ENCODE results near the gene GALNS.

The GALNS gene

GRCh38 chr16:88854306-88855111 lies 2.2 kb downstream of the GALNS start:
- no peaks in the 10 kb centered on the region for H3K79me2 ChIP-seq (ENCODE audit: insufficient read depth, low read length)
- H3K4me3 ChIP-seq (ENCODE audit: low read depth, low read length, poor library complexity, severe bottlenecking), result no peak overlapping the region
- no peaks in the 10 kb centered on the region for H4K20me1 ChIP-seq (ENCODE audit: insufficient read depth, low read length)
- no peaks in the 10 kb centered on the region for H3K9me3 ChIP-seq (ENCODE audit: low read length)
- peaks cover 9% of the 10 kb centered on the region for H3K36me3 ChIP-seq (ENCODE audit: insufficient read depth, low read length)
- no peak overlapping the region for H3K27ac ChIP-seq (ENCODE audit: low read depth, low read length, poor library complexity, severe bottlenecking)
- no peak overlapping the region for H2AFZ ChIP-seq (ENCODE audit: low read length)
- H3K9ac ChIP-seq (ENCODE audit: low read length), result no peak overlapping the region
- H3K4me2 ChIP-seq (ENCODE audit: low read length), result no peak overlapping the region
- peaks cover 27% of the 10 kb centered on the region for H3K4me1 ChIP-seq (ENCODE audit: insufficient read depth, low read length, severe bottlenecking)
- no peaks in the 10 kb centered on the region for H3K9me2 ChIP-seq (ENCODE audit: low read depth, low read length)
- TF ChIP-seq CTCF (IDR thresholded peaks at IDR 0.05; ENCODE audit: low read length), result no peak
- TF ChIP-seq EZH2 (IDR thresholded peaks at IDR 0.05; ENCODE audit: borderline replicate concordance, low read length), result no peak
- H3F3A ChIP-seq (ENCODE audit: insufficient read depth, low read length), result no peaks in the 10 kb centered on the region
- no peaks in the 10 kb centered on the region for H3K27me3 ChIP-seq (ENCODE audit: insufficient read depth, low read length)

GRCh38 chr16:88853325-88853941 lies 3.3 kb downstream of the GALNS start:
- Histone ChIP-seq H3K27me3 (ENCODE audit: insufficient read depth, low read length) (no peaks in the 10 kb centered on the region), H3K4me1 (ENCODE audit: insufficient read depth, low read length, severe bottlenecking) (peaks cover 17% of the 10 kb centered on the region), H3K9me2 (ENCODE audit: low read depth, low read length) (no peaks in the 10 kb centered on the region), H3K4me3 (ENCODE audit: low read depth, low read length, poor library complexity, severe bottlenecking) (no peak overlapping the region), H4K20me1 (ENCODE audit: insufficient read depth, low read length) (no peaks in the 10 kb centered on the region), H3K9ac (ENCODE audit: low read length) (no peak overlapping the region), H3K9me3 (ENCODE audit: low read length) (no peaks in the 10 kb centered on the region), H2AFZ (ENCODE audit: low read length) (no peak overlapping the region), H3K27ac (ENCODE audit: low read depth, low read length, poor library complexity, severe bottlenecking) (no peak overlapping the region), H3K4me2 (ENCODE audit: low read length) (no peak overlapping the region), H3K36me3 (ENCODE audit: insufficient read depth, low read length) (no peaks in the 10 kb centered on the region; the same call in 1 of the 2 replicates), H3K79me2 (ENCODE audit: insufficient read depth, low read length) (no peaks in the 10 kb centered on the region), H3F3A (ENCODE audit: insufficient read depth, low read length) (no peaks in the 10 kb centered on the region)
- TF ChIP-seq CTCF (IDR thresholded peaks at IDR 0.05; ENCODE audit: low read length) (no peak), EZH2 (IDR thresholded peaks at IDR 0.05; ENCODE audit: borderline replicate concordance, low read length) (no peak)

- H2AFZ ChIP-seq (ENCODE audit: low read length), result no peak overlapping the region
- no peaks in the 10 kb centered on the region for H4K20me1 ChIP-seq (ENCODE audit: insufficient read depth, low read length)
- no peaks in the 10 kb centered on the region for H3K27me3 ChIP-seq (ENCODE audit: insufficient read depth, low read length)
- no peaks in the 10 kb centered on the region for H3F3A ChIP-seq (ENCODE audit: insufficient read depth, low read length)
- no peaks in the 10 kb centered on the region for H3K9me2 ChIP-seq (ENCODE audit: low read depth, low read length)
- H3K9ac ChIP-seq (ENCODE audit: low read length), result no peak overlapping the region
- H3K27ac ChIP-seq (ENCODE audit: low read depth, low read length, poor library complexity, severe bottlenecking), result no peak overlapping the region
- TF ChIP-seq EZH2 (IDR thresholded peaks at IDR 0.05; ENCODE audit: borderline replicate concordance, low read length), result no peak
- no peak for TF ChIP-seq CTCF (IDR thresholded peaks at IDR 0.05; ENCODE audit: low read length)
- H3K4me1 ChIP-seq (ENCODE audit: insufficient read depth, low read length, severe bottlenecking), result peaks cover 7% of the 10 kb centered on the region
- H3K9me3 ChIP-seq (ENCODE audit: low read length), result no peaks in the 10 kb centered on the region
- no peaks in the 10 kb centered on the region; the same call in 1 of the 2 replicates for H3K36me3 ChIP-seq (ENCODE audit: insufficient read depth, low read length)
- no peak overlapping the region for H3K4me3 ChIP-seq (ENCODE audit: low read depth, low read length, poor library complexity, severe bottlenecking)
- H3K4me2 ChIP-seq (ENCODE audit: low read length), result no peak overlapping the region
- no peaks in the 10 kb centered on the region for H3K79me2 ChIP-seq (ENCODE audit: insufficient read depth, low read length)
Observed at GRCh38 chr16:88851616-88852015, 5.1 kb downstream of the GALNS start.

All from OCI-LY1 (cell line).